Colon (tissue), 2 donors: Measurements from ENCODE around the gene CERK.

Experiments
- FAIRE-seq: peaks from 2 replicates; lab custom pipeline; 2012; peaks lifted over from hg19 to GRCh38; lab: Jason Lieb, UNC
- donor health status: control.
- donor health status: control.

The CERK gene

GRCh38 chr22:46764779-46765485 is 26.9 kb upstream of the CERK start:
- FAIRE-seq: no peak

GRCh38 chr22:46764140-46764680 is 26.2 kb upstream of the CERK start:
- FAIRE-seq: no peak

GRCh38 chr22:46763051-46763705 is 25.1 kb upstream of the CERK start:
- FAIRE-seq: no peak

- no peak for FAIRE-seq
These were observed 24.4 kb upstream of the CERK start, which contains the start of gene TBC1D22A for GRCh38 chr22:46762238-46763050. Gene TBC1D22A (plus strand): TSS chr22:46762650. CDS start chr22:46762787, 137 bp downstream.

- FAIRE-seq: no peak
These were observed 23.6 kb upstream of the CERK start for GRCh38 chr22:46761539-46762237.

DNA sequence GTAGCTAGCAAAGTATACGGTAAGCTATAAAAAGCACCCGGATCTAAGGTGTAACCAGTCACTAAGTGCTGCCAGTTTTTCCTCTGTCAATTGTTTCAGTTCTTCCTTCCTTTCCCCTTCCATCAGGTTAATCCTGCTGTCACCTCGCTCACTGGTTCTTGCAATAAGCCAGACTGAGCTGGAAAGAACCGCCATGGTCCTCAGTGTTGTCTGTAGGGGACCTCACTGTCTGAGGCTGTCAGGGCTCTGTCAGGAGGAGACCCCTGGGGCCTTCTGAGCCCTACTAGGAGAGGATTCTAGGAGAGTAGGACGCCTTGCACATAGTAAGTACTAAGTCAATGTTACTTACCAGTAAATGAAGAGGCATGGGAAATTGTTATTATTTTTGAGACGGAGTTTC is 23.0 kb upstream of the CERK start:
- FAIRE-seq: no peak

GRCh38 chr22:46758867-46759290 is 20.8 kb upstream of the CERK start:
- FAIRE-seq: no peak

- no peak for FAIRE-seq
These were observed 20.1 kb upstream of the CERK start for GRCh38 chr22:46758121-46758520.

GRCh38 chr22:46757104-46757503 is 19.1 kb upstream of the CERK start:
- FAIRE-seq: no peak

- FAIRE-seq: no peak
These were observed 18.0 kb upstream of the CERK start for GRCh38 chr22:46756097-46756496.

DNA sequence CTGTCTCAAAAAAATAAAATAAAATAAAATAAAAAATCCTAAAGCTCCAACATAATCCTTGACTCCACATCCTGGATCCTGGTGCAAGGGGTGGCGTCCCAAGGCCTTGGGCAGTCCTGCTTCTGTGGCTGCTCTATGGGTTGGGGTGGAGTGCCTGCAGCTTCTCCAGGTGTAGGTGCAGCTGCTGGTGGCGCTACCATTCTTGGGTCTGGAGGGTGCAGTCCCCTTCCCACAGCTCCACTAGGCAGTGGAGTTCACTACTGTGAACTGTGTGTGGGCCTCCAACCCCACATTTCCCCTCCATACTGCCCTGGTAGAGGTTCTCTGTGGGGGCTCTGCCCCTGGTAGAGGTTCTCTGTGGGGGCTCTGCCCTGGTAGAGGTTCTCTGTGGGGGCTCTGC is 17.5 kb upstream of the CERK start:
- no peak for FAIRE-seq

- FAIRE-seq: no peak
These were observed 16.8 kb upstream of the CERK start for GRCh38 chr22:46754826-46755225.

DNA sequence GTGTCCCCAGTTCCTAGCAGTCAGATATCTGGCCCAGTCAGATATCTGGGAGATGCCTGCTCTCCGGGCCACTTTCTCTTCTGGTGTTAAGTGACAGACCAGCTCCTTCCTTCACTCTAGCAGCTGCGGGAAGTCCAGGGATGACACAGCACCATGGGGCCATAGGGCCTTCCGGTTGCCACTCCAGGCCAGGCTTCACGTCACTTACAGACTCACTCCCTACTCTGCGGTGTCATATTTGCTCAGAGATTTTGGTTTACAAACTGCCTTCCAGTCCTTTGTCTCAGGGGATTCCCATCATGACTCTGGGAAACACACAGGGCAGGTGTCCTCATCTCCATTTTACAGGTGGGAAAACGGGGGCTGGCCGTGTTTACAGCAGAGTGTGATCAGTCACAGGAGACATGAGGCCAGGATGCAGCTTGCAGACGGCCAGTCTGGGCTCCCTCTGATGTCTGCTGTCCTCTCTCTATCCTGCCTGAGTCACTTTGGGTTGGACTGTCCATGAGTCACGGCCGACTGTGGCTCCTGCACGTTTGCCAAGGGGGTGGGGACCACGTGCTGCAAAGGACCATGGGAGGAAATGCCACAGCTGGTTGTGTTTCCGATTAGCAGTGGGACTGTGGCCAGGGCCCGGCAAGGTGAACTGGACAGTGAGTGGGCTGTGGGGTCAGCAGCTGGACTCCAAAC is 16.2 kb upstream of the CERK start:
- no peak for FAIRE-seq

- FAIRE-seq: no peak
These were observed 15.7 kb upstream of the CERK start for GRCh38 chr22:46753761-46754109.

DNA sequence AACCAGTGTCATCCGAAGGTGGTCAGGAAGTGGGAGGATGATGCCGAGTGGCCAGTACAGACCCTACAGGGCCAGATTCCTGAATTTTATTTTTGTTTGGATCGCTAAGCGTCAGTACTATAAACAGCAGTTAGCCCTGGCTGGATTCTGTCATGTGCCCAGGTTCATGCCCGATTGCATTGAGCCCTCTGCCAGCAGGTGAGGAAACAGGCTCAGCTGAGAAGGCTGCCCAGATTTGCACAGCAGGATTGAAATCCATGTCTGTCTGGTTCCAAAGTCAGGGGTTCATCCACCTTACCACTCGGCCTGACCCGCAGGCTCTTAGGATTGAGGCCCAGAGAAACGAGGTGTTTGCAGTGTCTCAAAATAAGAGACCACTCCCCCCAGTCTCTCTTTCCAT is 15.3 kb upstream of the CERK start:
- no peak for FAIRE-seq

GRCh38 chr22:46752988-46753310 is 14.9 kb upstream of the CERK start:
- FAIRE-seq: no peak

DNA sequence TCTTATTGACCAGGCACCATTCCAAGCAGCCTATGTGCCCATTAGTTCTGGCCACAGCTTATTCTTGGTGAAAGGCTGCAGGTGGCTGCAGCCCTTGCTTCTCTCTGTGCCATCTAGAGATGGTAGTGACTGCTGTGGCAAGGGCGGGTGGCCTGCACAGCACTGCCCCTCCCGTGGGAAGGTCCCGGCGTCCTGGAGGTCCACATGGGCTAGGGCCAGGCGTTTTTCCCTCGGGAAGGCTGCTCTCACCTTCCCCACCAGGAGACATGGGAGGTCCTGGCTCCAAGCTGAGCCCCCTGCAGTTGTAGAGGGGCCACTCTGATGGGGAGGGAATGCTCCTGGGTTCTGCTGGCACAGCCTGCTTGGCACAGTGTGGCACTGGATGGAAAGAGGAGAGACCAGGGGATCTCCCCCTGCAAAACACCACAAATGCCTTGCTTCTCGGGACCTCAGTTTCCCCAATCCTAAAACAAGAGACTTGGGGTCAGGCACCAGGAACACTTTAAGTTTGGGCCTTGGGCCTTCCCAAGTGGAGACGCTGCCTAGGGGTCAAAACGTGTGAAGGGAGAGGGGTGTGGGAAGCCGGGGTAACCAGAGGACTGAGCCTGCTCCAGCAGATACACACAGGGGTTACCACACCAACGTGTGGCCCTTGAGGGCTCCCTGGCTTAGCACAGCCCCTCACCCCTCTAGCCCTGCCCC is 14.4 kb upstream of the CERK start:
- no peak for FAIRE-seq

GRCh38 chr22:46750863-46751443 is 12.9 kb upstream of the CERK start:
- FAIRE-seq: no peak

GRCh38 chr22:46750530-46750800 is 12.4 kb upstream of the CERK start:
- no peak for FAIRE-seq

DNA sequence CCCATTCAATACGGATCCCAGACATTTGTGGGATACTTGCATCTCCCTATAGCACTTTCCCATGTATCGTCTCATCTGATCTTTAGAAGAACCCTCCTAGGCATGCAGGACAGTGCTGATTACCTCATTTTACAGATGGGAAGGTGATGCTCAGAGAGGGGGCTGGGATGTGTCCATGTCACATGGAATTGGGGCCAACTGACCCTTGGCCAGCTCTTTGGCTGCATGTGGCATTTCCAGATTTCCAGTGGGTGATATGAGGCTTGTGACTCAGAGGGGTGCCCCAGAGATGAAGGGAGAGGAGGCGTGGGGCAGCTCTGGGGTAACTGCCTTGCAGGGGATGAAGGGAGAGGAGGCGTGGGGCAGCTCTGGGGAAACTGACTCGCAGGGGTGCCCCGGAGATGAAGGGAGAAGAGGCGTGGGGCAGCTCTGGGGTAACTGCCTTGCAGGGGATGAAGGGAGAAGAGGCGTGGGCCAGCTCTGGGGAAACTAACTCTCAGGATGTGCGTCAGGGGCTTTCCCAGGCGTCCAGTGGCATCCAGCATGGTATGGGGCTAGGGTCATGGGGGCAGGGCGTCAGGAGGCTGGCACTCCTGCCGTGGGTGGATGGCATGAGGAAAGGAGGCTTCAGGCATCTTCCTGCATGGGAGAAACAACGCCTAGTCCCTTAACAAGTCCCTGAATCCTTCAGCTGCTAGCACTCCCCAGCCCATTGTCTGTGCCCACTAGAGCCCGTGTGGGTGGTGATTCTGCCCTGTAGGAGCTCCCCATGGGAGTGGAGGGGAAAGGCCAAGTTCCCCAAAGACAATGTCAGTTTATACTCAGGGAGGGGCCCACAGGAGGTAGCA is 11.9 kb upstream of the CERK start:
- no peak for FAIRE-seq
